A549 (cell line): ENCODE results near the gene PLIN3.

Experiments
- CEBPB ChIP-seq, 2 experiments: fragments of >200 bp in 1 of 2; sonication (Bioruptor Twin) in 1 of 2; formaldehyde crosslinking in 1 of 2; IDR thresholded peaks; 2 replicates each; pipeline ENCODE4 v1.6.1; 2012 to 2016
- HOXA7 ChIP-seq: fragments of 250-450 bp; sonication (Bioruptor Pico); IDR thresholded peaks from 2 replicates; pipeline ENCODE4 v1.5.0; 2020; ENCODE audit warnings: mild to moderate bottlenecking, moderate library complexity
- JUN ChIP-seq, 2 experiments: fragments of >200 bp; sonication (Bioruptor Twin); formaldehyde crosslinking; IDR thresholded peaks; 2 replicates in 1 of 2; 3 replicates in 1 of 2; pipeline ENCODE4 v1.6.1; 2016 to 2017
- RFX5 ChIP-seq: fragments of 450-650 bp; IDR thresholded peaks from 2 replicates; pipeline ENCODE4 v1.7.1; 2014; ENCODE audit warnings: antibody characterized with exemption, mild to moderate bottlenecking, moderate library complexity
- TFCP2L1 ChIP-seq: fragments of 250-450 bp; sonication (Bioruptor Pico); IDR thresholded peaks from 2 replicates; pipeline ENCODE4 v1.5.0; 2021; ENCODE audit warnings: mild to moderate bottlenecking
- USF2 ChIP-seq: fragments of 450-650 bp; IDR thresholded peaks from 2 replicates; pipeline ENCODE4 v1.6.1; 2014; ENCODE audit warnings: antibody characterized with exemption
- TF ChIP-seq, protein P1 (sequence below): fragments of >200 bp; sonication (Bioruptor Twin); formaldehyde crosslinking; IDR thresholded peaks from 3 replicates; pipeline ENCODE4 v1.5.1; 2016

DNA sequence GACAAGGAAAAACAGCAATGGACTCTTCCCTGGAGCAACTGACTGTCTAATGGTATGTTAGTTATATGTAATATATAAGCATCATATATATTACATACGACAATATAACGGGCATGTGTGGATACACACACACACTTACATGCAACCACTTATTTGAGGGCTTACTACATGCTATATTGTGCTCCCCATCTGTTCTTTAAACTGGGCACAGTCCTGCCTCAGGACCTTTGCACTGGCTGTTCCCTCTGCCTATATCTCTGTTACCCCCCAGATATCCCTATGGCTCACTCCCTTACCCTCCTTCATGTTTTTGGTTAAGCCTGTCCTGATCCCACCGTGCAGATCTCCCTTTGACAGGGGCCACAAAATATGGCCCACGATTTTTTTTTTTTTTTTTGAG, 46.2 kb downstream of the PLIN3 start:
- TF ChIP-seq, protein P1, sequence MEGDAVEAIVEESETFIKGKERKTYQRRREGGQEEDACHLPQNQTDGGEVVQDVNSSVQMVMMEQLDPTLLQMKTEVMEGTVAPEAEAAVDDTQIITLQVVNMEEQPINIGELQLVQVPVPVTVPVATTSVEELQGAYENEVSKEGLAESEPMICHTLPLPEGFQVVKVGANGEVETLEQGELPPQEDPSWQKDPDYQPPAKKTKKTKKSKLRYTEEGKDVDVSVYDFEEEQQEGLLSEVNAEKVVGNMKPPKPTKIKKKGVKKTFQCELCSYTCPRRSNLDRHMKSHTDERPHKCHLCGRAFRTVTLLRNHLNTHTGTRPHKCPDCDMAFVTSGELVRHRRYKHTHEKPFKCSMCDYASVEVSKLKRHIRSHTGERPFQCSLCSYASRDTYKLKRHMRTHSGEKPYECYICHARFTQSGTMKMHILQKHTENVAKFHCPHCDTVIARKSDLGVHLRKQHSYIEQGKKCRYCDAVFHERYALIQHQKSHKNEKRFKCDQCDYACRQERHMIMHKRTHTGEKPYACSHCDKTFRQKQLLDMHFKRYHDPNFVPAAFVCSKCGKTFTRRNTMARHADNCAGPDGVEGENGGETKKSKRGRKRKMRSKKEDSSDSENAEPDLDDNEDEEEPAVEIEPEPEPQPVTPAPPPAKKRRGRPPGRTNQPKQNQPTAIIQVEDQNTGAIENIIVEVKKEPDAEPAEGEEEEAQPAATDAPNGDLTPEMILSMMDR = no peak
- TF ChIP-seq TFCP2L1 (no peak), USF2 (no peak), JUN (IDR thresholded peaks at IDR 0.05) (no peak), CEBPB (IDR thresholded peaks at IDR 0.05) (no peak), RFX5 (no peak), HOXA7 (CRISPR knock-in tag) (no peak)
